ENCODE data around the gene C1orf122.
A peak's percentile ranks its signal among the peaks of the same experiment; 100 is the strongest.

Gene C1orf122

GRCh38 chr1:37802439-37802838 lies 5.2 kb upstream of the C1orf122 start:
- DNase-seq (ENCODE audit: low read depth), result no peak

- no peak for DNase-seq (ENCODE audit: low read depth)
Observed at GRCh38 chr1:37807220-37807554, 403 bp upstream of the C1orf122 start.

- peak; percentile 26 for DNase-seq (ENCODE audit: low read depth)
Observed at GRCh38 chr1:37808369-37809319, 1.1 kb downstream of the C1orf122 start.

- DNase-seq (ENCODE audit: low read depth), result no peak
Observed at GRCh38 chr1:37809942-37810341, 2.4 kb downstream of the C1orf122 start.

- peak; percentile 39 for DNase-seq (ENCODE audit: low read depth)
Observed at GRCh38 chr1:37811027-37811655, 3.6 kb downstream of the C1orf122 start.

- DNase-seq (ENCODE audit: low read depth), result no peak
Observed at GRCh38 chr1:37813529-37814145, 6.0 kb downstream of the C1orf122 start.

- DNase-seq (ENCODE audit: low read depth), result no peak
Observed at GRCh38 chr1:37814252-37814651, 6.7 kb downstream of the C1orf122 start.

- DNase-seq (ENCODE audit: low read depth), result no peak
Observed at GRCh38 chr1:37817481-37817880, 9.9 kb downstream of the C1orf122 start.

GRCh38 chr1:37821481-37821880 lies 13.9 kb downstream of the C1orf122 start:
- DNase-seq (ENCODE audit: low read depth), result no peak

GRCh38 chr1:37822906-37823815 lies 15.6 kb downstream of the C1orf122 start:
- no peak for DNase-seq (ENCODE audit: low read depth)

- no peak for DNase-seq (ENCODE audit: low read depth)
Observed at GRCh38 chr1:37824001-37824400, 16.4 kb downstream of the C1orf122 start.

- no peak for DNase-seq (ENCODE audit: low read depth)
Observed at GRCh38 chr1:37825506-37825905, 17.9 kb downstream of the C1orf122 start.

GRCh38 chr1:37828410-37829074 lies 21.0 kb downstream of the C1orf122 start:
- no peak for DNase-seq (ENCODE audit: low read depth)

- DNase-seq (ENCODE audit: low read depth), result no peak
Observed at GRCh38 chr1:37831109-37831508, 23.5 kb downstream of the C1orf122 start.

GRCh38 chr1:37831809-37832208 lies 24.2 kb downstream of the C1orf122 start:
- no peak for DNase-seq (ENCODE audit: low read depth)

GRCh38 chr1:37836788-37837187 lies 29.2 kb downstream of the C1orf122 start:
- no peak for DNase-seq (ENCODE audit: low read depth)

GRCh38 chr1:37839676-37840075 lies 32.1 kb downstream of the C1orf122 start:
- DNase-seq (ENCODE audit: low read depth), result no peak

GRCh38 chr1:37840711-37841110 lies 33.1 kb downstream of the C1orf122 start:
- DNase-seq (ENCODE audit: low read depth), result no peak

GRCh38 chr1:37841652-37842051 lies 34.1 kb downstream of the C1orf122 start:
- no peak for DNase-seq (ENCODE audit: low read depth)

- no peak for DNase-seq (ENCODE audit: low read depth)
Observed at GRCh38 chr1:37844536-37844935, 36.9 kb downstream of the C1orf122 start.

- no peak for DNase-seq (ENCODE audit: low read depth)
Observed at GRCh38 chr1:37845049-37845646, 37.6 kb downstream of the C1orf122 start.
